IMR-90 (cell line): Measurements from ENCODE around the gene POU2F2. TPM values are rescaled to one million over a fixed set of nuclear protein-coding genes. Genes with fewer than 3 reads are reported as not detected.
A peak's percentile ranks its signal among the peaks of the same experiment; 100 is the strongest.

ENCODE experiments used
- ATAC-seq: fragments of 200-7000 bp; cut with Tn5 transposase; 2 replicates; pipeline ENCODE4 v1.9.1; 2020; ENCODE audit warnings: low read depth, mild to moderate bottlenecking, moderate library complexity
- BruUV-seq: library from RNA; stranded (reverse); fragments of 400-500 nt; replicated peaks from 2 replicates; lab custom pipeline; 2021; lab: Mats Ljungman, UMichigan
- CTCF ChIA-PET: fragments of 300-600 bp; formaldehyde crosslinking; extraction: SDS; loops from one replicate; lab custom pipeline; 2021; ENCODE audit warnings: antibody characterized with exemption; lab: Yijun Ruan, JAX
- POLR2A ChIA-PET: fragments of 300-600 bp; sonication (Branson Sonifier 250); formaldehyde crosslinking; loops from one replicate; lab custom pipeline; 2022; ENCODE audit warnings: antibody characterized with exemption; ENCODE audit not compliant: unreplicated experiment; lab: Charles Lee
- DNase-seq: peaks from one replicate; pipeline ENCODE4 v3.0.0; 2013
- H2AFZ ChIP-seq: replicated peaks from 2 replicates; pipeline ENCODE3; 2013; ENCODE audit warnings: low read length, mild to moderate bottlenecking; ENCODE audit not compliant: poor library complexity
- H2AK5ac ChIP-seq: 2 replicates; pipeline ENCODE4 v1.6.1; 2013; ENCODE audit warnings: low read depth, low read length, inconsistent platforms
- H2AK9ac ChIP-seq: replicated peaks from 2 replicates; pipeline ENCODE3; 2013; ENCODE audit warnings: mild to moderate bottlenecking, low read depth, low read length, moderate library complexity; ENCODE audit not compliant: poor library complexity
- H2BK120ac ChIP-seq: 2 replicates; pipeline ENCODE4 v1.6.1; 2013; ENCODE audit warnings: low read depth, low read length, inconsistent platforms
- H2BK15ac ChIP-seq: 3 replicates; pipeline ENCODE4 v1.6.1; 2013; ENCODE audit warnings: low read depth, low read length, inconsistent platforms
- H2BK20ac ChIP-seq: 2 replicates; pipeline ENCODE4 v1.6.1; 2013; ENCODE audit warnings: low read depth, mild to moderate bottlenecking, inconsistent platforms, low read length, moderate library complexity
- H2BK5ac ChIP-seq: 2 replicates; pipeline ENCODE4 v1.6.1; 2013; ENCODE audit warnings: mild to moderate bottlenecking, low read depth, low read length, inconsistent platforms; ENCODE audit not compliant: poor library complexity, severe bottlenecking
- H3K14ac ChIP-seq: replicated peaks from 2 replicates; pipeline ENCODE4 v1.6.1; 2013; ENCODE audit warnings: low read depth, low read length, inconsistent platforms
- H3K18ac ChIP-seq: 2 replicates; pipeline ENCODE4 v1.6.1; 2013; ENCODE audit warnings: low read depth, low read length, control low read depth
- H3K23ac ChIP-seq: 2 replicates; pipeline ENCODE4 v1.6.1; 2013; ENCODE audit warnings: low read depth, low read length, inconsistent platforms
- H3K27ac ChIP-seq: 2 replicates; pipeline ENCODE4 v1.5.1; 2013; ENCODE audit warnings: mild to moderate bottlenecking, control low read depth, low read length; ENCODE audit not compliant: insufficient read depth
- H3K27me3 ChIP-seq: 2 replicates; pipeline ENCODE4 v1.6.1; 2013; ENCODE audit warnings: low read length; ENCODE audit not compliant: control insufficient read depth, insufficient read depth
- H3K36me3 ChIP-seq: 2 replicates; pipeline ENCODE4 v1.6.1; 2013; ENCODE audit warnings: low read length, mixed read lengths; ENCODE audit not compliant: control insufficient read depth, insufficient read depth
- H3K4ac ChIP-seq: 2 replicates; pipeline ENCODE4 v1.6.1; 2013; ENCODE audit warnings: low read depth, low read length, inconsistent platforms
- H3K4me1 ChIP-seq: 2 replicates; pipeline ENCODE4 v1.6.1; 2013; ENCODE audit warnings: low read length, mixed read lengths; ENCODE audit not compliant: control insufficient read depth, insufficient read depth
- H3K4me2 ChIP-seq: 2 replicates; pipeline ENCODE4 v1.6.1; 2013; ENCODE audit warnings: low read depth, mild to moderate bottlenecking, control low read depth, low read length, moderate library complexity
- H3K4me3 ChIP-seq: 2 replicates; pipeline ENCODE4 v1.5.1; 2013; ENCODE audit warnings: low read depth, mild to moderate bottlenecking, control low read depth, low read length, moderate library complexity; ENCODE audit not compliant: insufficient read depth
- H3K56ac ChIP-seq: 2 replicates; pipeline ENCODE4 v1.6.1; 2013; ENCODE audit warnings: low read length, inconsistent platforms; ENCODE audit not compliant: insufficient read depth; ENCODE audit errors: extremely low read depth
- H3K79me1 ChIP-seq, 2 experiments: 2 replicates each; pipeline ENCODE4 v1.6.1; 2013; ENCODE audit warnings: low read length in 2 of 2, inconsistent platforms in 1 of 2, low read depth in 1 of 2
- H3K9ac ChIP-seq: 2 replicates; pipeline ENCODE4 v1.6.1; 2013; ENCODE audit warnings: low read depth, low read length, control low read depth
- H3K9me1 ChIP-seq: 2 replicates; pipeline ENCODE4 v1.6.1; 2013; ENCODE audit warnings: low read length, inconsistent platforms; ENCODE audit not compliant: insufficient read depth
- H3K9me3 ChIP-seq: 2 replicates; pipeline ENCODE4 v1.6.1; 2013; ENCODE audit warnings: low read length; ENCODE audit not compliant: control insufficient read depth, insufficient read depth
- H4K20me1 ChIP-seq: 2 replicates; pipeline ENCODE4 v1.6.1; 2013; ENCODE audit warnings: low read length, inconsistent platforms; ENCODE audit not compliant: insufficient read depth
- H4K5ac ChIP-seq: 2 replicates; pipeline ENCODE4 v1.6.1; 2013; ENCODE audit warnings: mild to moderate bottlenecking, low read depth, low read length, control low read depth
- H4K8ac ChIP-seq, 2 experiments: 2 replicates each; pipeline ENCODE4 v1.6.1; 2013; ENCODE audit warnings: low read depth in 2 of 2, low read length in 2 of 2, control low read depth in 1 of 2, inconsistent platforms in 1 of 2
- H4K91ac ChIP-seq: 2 replicates; pipeline ENCODE4 v1.6.1; 2013; ENCODE audit warnings: low read depth, low read length, inconsistent platforms; ENCODE audit not compliant: insufficient read depth
- BHLHE40 ChIP-seq: fragments of 150-350 bp; IDR thresholded peaks from 2 replicates; pipeline ENCODE4 v1.6.1; 2016; ENCODE audit warnings: mild to moderate bottlenecking, low read depth, low read length
- CEBPB ChIP-seq: IDR thresholded peaks from 2 replicates; pipeline ENCODE4 v1.6.1; 2012; ENCODE audit warnings: low read depth, low read length, improper control_type of control experiment
- CHD1 ChIP-seq: IDR thresholded peaks from 2 replicates; pipeline ENCODE4 v1.6.1; 2012; ENCODE audit warnings: low read depth, low read length, improper control_type of control experiment
- ELK1 ChIP-seq: fragments of 150-350 bp; IDR thresholded peaks from 2 replicates; pipeline ENCODE4 v1.6.1; 2016; ENCODE audit warnings: low read depth, mild to moderate bottlenecking, low read length, moderate library complexity, borderline replicate concordance
- FOS ChIP-seq: fragments of 150-350 bp; IDR thresholded peaks from 2 replicates; pipeline ENCODE4 v1.6.1; 2016; ENCODE audit warnings: low read depth, low read length
- MAFK ChIP-seq: IDR thresholded peaks from 2 replicates; pipeline ENCODE4 v1.6.1; 2012; ENCODE audit warnings: low read depth, low read length, improper control_type of control experiment
- MAZ ChIP-seq: IDR thresholded peaks from 2 replicates; pipeline ENCODE4 v1.6.1; 2012; ENCODE audit warnings: low read depth, mild to moderate bottlenecking, low read length, improper control_type of control experiment, moderate library complexity, borderline replicate concordance
- MXI1 ChIP-seq: IDR thresholded peaks from 2 replicates; pipeline ENCODE4 v1.6.1; 2012; ENCODE audit warnings: low read depth, mild to moderate bottlenecking, low read length, moderate library complexity, borderline replicate concordance
- POLR2A ChIP-seq: IDR thresholded peaks from 2 replicates; pipeline ENCODE4 v1.6.1; 2012; ENCODE audit warnings: mild to moderate bottlenecking, low read depth, low read length
- RAD21 ChIP-seq: IDR thresholded peaks from 2 replicates; pipeline ENCODE4 v1.6.1; 2012; ENCODE audit warnings: low read length, improper control_type of control experiment
- RCOR1 ChIP-seq: IDR thresholded peaks from 2 replicates; pipeline ENCODE4 v1.6.1; 2012; ENCODE audit warnings: mild to moderate bottlenecking, low read length, improper control_type of control experiment; ENCODE audit not compliant: insufficient replicate concordance
- RFX5 ChIP-seq: IDR thresholded peaks from 2 replicates; pipeline ENCODE4 v1.8.0; 2012; ENCODE audit warnings: low read depth, mild to moderate bottlenecking, low read length, moderate library complexity
- SMC3 ChIP-seq: fragments of 150-350 bp; IDR thresholded peaks from 2 replicates; pipeline ENCODE4 v1.6.1; 2016; ENCODE audit warnings: low read depth, mild to moderate bottlenecking, antibody characterized with exemption, low read length, moderate library complexity
- WGBS, 2 experiments: methylation state at CpG; one replicate each; pipeline versions ENCODE4 v1.1.5 to v1.1.7; 2013; ENCODE audit warnings: missing lambda C conversion rate in 2 of 2; ENCODE audit not compliant: insufficient read length in 1 of 2; ENCODE audit errors: extremely low coverage in 2 of 2; 5-methylcytosine and 5-hydroxymethylcytosine counted together
- dilution Hi-C: fragments of 300-500 bp; cut with HindIII; formaldehyde crosslinking; loops from one replicate; pipeline ENCODE4 v1.14.3; 2018; ENCODE audit warnings: low sequenced_read_pairs; ENCODE audit not compliant: unreplicated experiment
- in situ Hi-C: fragments of 300-500 bp; cut with MboI; formaldehyde crosslinking; loops from 3 replicates; pipeline ENCODE4 v1.14.3; 2019; ENCODE audit warnings: low sequenced_read_pairs, inconsistent platforms, mixed read lengths
- intact Hi-C: fragments of 100-400 bp; cut with micrococcal nuclease; formaldehyde crosslinking; loops from 2 replicates; pipeline ENCODE4 v1.10.0; 2022
- polyA plus RNA-seq, 3 experiments: library from polyadenylated mRNA; depleted of rRNA; stranded (reverse); fragments of >200 nt; gene quantifications; 2 replicates each; pipeline ENCODE4 v1.2.3, GENCODE V29; 2012; ENCODE audit warnings: low replicate concordance in 1 of 3
- total RNA-seq: library from RNA; depleted of rRNA; stranded (reverse); fragments of >200 nt; gene quantifications from 2 replicates; pipeline ENCODE4 v1.2.3, GENCODE V29; 2012
- TF ChIP-seq, protein P1 (sequence below): conservative IDR thresholded peaks from 2 replicates; pipeline ENCODE4 v1.5.1; 2012; ENCODE audit warnings: mild to moderate bottlenecking, low read depth, low read length, improper control_type of control experiment

Gene POU2F2
- total and polyA plus RNA-seq, 2 of the 4 experiments (the other 2 are of a cell fraction), result 0.54 to 5.0 TPM

DNA sequence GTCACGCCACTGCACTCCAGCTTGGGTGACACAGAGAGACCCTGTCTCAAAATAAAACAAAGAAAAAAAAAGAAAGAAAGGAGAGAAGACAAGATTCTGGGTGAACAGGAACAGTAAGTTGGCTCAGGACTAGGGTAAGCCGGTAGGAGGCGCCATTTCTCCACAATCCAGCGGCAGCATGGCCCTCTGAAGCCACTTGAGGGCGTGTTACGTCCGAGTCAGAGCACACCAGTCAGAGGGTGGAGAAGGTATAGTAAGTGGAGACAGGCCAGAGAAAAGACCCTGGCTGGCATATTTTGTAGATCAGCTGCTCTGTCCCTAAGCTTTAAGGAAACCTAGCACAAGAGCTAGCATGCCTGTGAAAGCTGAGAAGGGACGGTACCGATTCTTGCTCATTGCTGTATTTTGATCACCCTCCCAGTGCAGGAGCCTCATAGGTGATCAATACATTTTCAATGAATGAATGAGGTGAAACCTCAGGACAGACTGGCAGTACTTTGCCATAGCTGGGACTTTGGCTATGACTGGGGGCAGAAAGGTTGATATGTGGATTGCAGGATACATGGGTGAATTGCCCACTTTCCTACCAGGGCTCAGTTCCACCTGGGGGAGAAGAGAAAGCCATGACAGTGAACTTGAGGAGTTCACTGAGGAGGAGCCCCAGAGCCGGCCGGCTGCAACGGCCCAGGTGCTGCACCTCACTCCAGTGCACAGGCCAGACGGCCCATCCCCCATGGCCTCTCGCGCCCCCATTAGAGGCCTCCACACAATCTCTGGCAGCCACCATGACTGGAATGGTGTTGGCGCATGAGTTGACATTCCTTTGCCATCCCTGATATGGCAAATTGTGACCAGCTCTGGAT, 23.5 kb downstream of the POU2F2 start:
- peak overlapping the region; percentile 77 for H2AFZ ChIP-seq
- dilution Hi-C loops, result no loop called here
- H3K23ac ChIP-seq, result peak overlapping the region; percentile 37; the same call in 1 of the 2 replicates
- CTCF ChIA-PET, result interaction anchor here (0.6 to 2.3 kb wide), 16 partner anchors 9 to 325 kb away, joined by 3 to 9 read pairs (median 4); partner anchors contain the start of gene POU2F2
- peak overlapping the region; percentile 82 for H2BK20ac ChIP-seq
- peak overlapping the region; percentile 51; the same call in 1 of the 2 replicates for H3K14ac ChIP-seq
- no peak overlapping the region for H2AK9ac ChIP-seq
- H2BK120ac ChIP-seq, result peak overlapping the region; percentile 73
- in situ Hi-C loops, result loop anchor here (5.0 kb wide), 1 partner anchor 79 kb away; no protein-coding TSS in a partner anchor
- H3K27ac ChIP-seq, result no peak overlapping the region
- H3K18ac ChIP-seq, result no peak overlapping the region; the same call in 1 of the 2 replicates
- peak overlapping the region; percentile 1 for H2BK5ac ChIP-seq
- H3K27me3 ChIP-seq, result peaks cover 3% of the 10 kb centered on the region; the same call in 1 of the 2 replicates
- H4K8ac ChIP-seq, result peak overlapping the region in 1 of 2 experiments; percentile 83; a peak in 2 of 4 replicates
- no peak overlapping the region for H3K4me2 ChIP-seq
- peak; percentile 89 for DNase-seq
- peaks cover 18% of the 10 kb centered on the region for H3K9me1 ChIP-seq
- no peaks in the 10 kb centered on the region for H3K9me3 ChIP-seq
- H3K36me3 ChIP-seq, result no peaks in the 10 kb centered on the region
- H3K56ac ChIP-seq, result no peak overlapping the region
- peaks cover 19% of the 10 kb centered on the region for H3K4me1 ChIP-seq
- no peaks in the 10 kb centered on the region for H4K20me1 ChIP-seq
- intact Hi-C loops, result loop anchor here (1.0 to 5.0 kb wide), 5 partner anchors 24 to 332 kb away; partner anchors contain the start of genes GSK3A, MEGF8 and POU2F2
- peak overlapping the region; percentile 88 for H2AK5ac ChIP-seq
- peak overlapping the region; percentile 70 for H3K4ac ChIP-seq
- H3K9ac ChIP-seq, result no peak overlapping the region
- peak overlapping the region; percentile 70; the same call in 1 of the 3 replicates for H2BK15ac ChIP-seq
- H4K5ac ChIP-seq, result no peak overlapping the region
- 0% methylated on average over 4 of the region's 16 CpGs; no CpG with 5 or more reads in 1 of the 2 experiments for WGBS, 2 experiments
- ATAC-seq, result peak; percentile 82
- POLR2A ChIA-PET, result no interaction called here
- H4K91ac ChIP-seq, result no peak overlapping the region
- H3K79me1 ChIP-seq, result no peaks in the 10 kb centered on the region; a peak in 1 of 4 replicates
- no TSS peak for BruUV-seq
- no peak overlapping the region for H3K4me3 ChIP-seq
- TF ChIP-seq MXI1 (no peak), RCOR1 (no peak), SMC3 (peak; percentile 100), MAFK (no peak; the same call in 1 of the 2 replicates), FOS (no peak), BHLHE40 (no peak), RAD21 (peak; percentile 100), RFX5 (no peak), MAZ (peak; percentile 38; the same call in 1 of the 2 replicates), CEBPB (no peak), POLR2A (peak; percentile 69), ELK1 (no peak), CHD1 (no peak)
- TF ChIP-seq, protein P1, sequence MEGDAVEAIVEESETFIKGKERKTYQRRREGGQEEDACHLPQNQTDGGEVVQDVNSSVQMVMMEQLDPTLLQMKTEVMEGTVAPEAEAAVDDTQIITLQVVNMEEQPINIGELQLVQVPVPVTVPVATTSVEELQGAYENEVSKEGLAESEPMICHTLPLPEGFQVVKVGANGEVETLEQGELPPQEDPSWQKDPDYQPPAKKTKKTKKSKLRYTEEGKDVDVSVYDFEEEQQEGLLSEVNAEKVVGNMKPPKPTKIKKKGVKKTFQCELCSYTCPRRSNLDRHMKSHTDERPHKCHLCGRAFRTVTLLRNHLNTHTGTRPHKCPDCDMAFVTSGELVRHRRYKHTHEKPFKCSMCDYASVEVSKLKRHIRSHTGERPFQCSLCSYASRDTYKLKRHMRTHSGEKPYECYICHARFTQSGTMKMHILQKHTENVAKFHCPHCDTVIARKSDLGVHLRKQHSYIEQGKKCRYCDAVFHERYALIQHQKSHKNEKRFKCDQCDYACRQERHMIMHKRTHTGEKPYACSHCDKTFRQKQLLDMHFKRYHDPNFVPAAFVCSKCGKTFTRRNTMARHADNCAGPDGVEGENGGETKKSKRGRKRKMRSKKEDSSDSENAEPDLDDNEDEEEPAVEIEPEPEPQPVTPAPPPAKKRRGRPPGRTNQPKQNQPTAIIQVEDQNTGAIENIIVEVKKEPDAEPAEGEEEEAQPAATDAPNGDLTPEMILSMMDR, result peak; percentile 100; the same call in 1 of the 2 replicates
